GM18508 (cell line): ENCODE data around the gene APMAP.

Source experiments
- ATAC-seq: cut with Tn5 transposase; IDR thresholded peaks from one replicate; pipeline ENCODE4 v1.9.1; 2021; ENCODE audit warnings: moderate number of reproducible peaks; ENCODE audit not compliant: insufficient read depth, unreplicated experiment

APMAP gene

GRCh38 chr20:24915440-24915839, 77.1 kb downstream of the APMAP start:
- ATAC-seq = no peak

DNA sequence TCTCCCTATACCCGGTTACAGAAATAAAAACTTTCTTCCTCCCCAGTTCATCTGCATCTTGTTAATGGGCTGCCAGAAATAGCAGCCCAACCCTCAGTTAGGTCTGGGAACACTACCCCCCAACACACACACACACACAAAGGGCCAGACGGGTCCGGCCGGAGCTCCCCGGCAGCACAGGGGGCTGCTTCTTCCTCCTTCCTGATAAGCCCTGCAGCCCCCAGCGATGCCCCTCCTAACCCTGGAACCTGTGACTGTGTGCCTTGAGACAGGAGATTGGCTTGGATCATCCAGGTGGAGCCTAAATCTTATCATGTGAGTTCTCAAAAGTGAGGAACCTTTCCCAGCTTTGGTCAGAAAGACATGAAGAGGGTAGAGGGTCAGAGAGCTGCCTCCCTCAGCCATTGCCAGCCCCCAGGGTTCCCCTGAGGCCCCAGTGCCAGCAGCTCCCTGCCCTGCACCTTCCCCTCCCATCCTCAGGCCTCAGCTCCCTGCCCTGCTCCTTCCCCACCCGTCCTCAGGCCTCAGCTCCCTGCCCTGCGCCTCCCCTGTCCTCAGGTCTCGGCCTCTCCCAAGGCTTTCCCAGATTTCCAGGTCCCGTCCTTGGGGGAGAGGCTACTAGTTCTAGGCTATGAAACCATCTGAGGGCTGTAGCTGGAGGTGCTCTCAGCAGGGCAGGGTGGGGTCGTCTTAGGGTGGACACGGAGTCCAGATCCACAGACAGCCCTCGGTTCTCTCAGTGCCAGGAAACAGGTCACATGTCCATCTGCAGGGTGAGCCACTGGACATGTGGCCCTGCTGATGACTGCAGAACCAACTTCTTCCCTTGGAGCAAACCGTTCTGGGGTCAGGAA, 77.9 kb downstream of the APMAP start:
- no peak for ATAC-seq

DNA sequence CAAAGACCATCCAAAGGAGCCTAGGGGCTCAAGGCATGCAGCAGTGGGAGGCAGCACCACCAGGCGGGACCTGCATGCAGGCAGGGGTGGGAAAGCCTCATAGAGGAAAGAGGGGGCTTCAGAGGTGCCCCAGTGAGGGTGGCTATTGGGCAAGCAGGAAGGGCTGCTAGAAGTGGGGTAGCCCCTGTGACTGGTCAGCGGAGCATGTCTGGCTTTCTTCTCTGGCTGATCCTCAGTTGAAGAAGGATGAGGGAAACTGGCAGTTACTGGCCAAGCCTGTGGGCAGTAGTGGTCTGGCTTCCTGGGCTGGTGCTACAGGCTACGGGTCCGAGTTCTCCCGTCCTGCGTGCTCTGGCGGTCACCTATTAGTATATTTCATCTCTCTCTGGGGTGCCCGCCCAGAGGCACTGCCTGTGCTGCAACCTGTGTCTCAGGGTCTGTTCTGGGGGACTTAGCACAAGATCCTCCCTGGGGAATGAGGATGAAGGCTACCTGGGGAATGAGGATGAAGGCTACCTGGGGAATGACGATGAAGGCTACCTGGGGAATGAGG, 79.4 kb downstream of the APMAP start:
- no peak for ATAC-seq
